ENCODE results near the gene UTP15.
A peak's percentile ranks its signal among the peaks of the same experiment; 100 is the strongest.

UTP15 gene

DNA sequence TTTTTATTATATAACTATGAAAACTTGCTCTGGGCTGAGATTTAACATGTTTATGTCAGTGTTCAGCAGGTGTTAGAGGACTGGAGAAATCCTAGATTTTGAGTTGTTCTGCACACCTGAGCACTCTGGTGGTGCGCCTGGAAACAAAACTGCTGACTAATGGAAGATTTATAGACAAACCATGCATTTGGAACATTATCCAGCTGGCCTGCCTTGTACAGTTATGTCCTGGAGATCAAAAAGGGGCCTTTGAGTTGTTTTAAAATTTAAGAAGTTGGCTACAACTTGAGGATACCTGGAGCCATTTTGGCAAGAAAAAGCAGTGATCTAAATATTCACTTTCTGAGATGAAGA, 54.8 kb downstream of the UTP15 start:
- no peak overlapping the region for H3K4me3 ChIP-seq (ENCODE audit: low read depth, low read length)

DNA sequence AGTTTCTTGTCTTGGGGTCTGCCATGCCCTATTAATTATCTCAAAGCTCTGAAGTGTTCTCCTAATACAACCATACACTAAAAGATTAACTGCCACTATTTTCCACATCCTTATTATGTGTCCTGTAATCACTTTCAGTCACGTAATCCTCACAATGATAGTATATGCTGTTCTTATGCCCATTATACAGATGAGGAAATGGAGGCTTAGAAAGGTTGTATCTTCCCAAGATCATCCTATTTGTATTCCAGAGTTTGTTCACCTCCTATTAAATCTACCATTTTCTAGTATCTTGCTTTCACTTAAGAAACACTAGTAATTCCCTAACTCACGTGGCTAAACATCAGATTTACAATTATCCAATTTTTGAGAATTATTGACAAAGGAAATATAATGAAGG, 57.5 kb downstream of the UTP15 start:
- H3K4me3 ChIP-seq (ENCODE audit: low read depth, low read length): no peak overlapping the region

DNA sequence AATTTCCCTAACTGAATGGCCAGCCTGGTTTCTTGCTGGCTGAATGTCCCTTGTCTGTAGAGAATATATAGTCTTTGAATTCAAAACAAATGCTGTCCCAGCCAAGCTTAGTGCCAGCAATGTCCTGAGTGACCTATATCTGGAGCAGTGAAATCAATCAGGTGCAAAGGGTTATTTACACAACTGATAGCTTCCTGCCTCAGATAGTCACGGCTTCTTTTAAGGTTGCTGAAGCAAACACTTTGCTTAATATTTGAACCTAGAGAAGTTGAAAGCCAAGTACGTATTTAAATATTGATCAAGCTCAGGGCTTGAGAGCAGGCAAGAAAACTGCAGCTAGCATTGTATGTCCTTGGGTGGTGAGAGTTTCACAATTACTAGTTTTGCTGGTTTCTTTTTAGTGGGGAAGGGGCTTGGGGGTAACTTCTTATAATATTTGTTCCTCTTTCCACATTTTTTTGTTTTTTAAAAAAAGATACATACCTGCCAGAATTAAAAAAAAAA, 58.4 kb downstream of the UTP15 start:
- no peak overlapping the region for H3K4me3 ChIP-seq (ENCODE audit: low read depth, low read length)

DNA sequence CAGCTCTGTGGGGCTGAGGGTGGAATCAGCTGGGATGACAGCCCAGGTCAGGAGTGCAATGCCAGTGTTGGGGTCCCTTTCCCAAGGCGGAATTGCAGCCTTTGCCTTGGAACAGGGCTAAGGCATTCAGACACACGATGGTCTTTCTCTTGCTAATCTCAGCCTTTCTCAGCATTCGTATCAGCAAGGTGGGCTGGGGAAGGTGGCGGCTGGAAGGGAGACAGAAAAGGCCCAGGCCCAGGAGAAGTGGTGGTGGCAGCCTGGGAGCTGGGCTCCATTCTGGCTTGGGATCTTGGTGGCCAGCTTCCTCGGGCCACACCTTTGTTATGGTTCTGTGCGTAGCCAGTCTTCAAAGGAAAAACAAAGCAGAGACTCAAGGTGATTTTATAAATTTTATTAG, 59.3 kb downstream of the UTP15 start:
- no peak overlapping the region for H3K4me3 ChIP-seq (ENCODE audit: low read depth, low read length)

DNA sequence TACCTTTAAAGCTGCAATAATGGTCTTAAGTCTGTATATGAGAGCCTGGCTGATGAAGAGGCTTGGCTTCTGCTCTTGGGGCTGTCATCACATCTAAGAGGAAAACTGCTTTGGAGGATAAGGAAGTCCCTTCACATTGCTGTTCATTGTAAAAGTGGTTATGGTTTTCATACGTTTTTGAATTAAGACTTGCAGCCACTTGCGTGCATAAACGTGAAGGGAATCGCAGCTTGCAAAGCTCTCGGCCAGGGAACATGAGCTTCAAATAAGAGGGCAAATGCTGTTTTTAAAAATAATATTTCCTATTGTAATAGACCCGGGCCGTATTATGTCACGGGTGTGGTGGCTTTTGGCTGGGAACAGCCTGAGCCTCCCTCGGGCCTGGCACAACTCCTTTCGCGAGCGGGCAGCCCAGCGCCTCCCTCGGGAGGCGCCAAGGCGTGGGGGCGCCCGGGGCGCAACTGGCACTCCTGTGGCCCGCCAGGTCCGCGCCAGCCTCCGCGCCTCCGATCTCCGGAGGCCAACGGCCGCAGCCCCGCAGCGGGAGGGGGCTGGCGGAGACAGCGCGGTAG, 59.9 kb downstream of the UTP15 start:
- H3K4me3 ChIP-seq (ENCODE audit: low read depth, low read length): peak overlapping the region; percentile 6

DNA sequence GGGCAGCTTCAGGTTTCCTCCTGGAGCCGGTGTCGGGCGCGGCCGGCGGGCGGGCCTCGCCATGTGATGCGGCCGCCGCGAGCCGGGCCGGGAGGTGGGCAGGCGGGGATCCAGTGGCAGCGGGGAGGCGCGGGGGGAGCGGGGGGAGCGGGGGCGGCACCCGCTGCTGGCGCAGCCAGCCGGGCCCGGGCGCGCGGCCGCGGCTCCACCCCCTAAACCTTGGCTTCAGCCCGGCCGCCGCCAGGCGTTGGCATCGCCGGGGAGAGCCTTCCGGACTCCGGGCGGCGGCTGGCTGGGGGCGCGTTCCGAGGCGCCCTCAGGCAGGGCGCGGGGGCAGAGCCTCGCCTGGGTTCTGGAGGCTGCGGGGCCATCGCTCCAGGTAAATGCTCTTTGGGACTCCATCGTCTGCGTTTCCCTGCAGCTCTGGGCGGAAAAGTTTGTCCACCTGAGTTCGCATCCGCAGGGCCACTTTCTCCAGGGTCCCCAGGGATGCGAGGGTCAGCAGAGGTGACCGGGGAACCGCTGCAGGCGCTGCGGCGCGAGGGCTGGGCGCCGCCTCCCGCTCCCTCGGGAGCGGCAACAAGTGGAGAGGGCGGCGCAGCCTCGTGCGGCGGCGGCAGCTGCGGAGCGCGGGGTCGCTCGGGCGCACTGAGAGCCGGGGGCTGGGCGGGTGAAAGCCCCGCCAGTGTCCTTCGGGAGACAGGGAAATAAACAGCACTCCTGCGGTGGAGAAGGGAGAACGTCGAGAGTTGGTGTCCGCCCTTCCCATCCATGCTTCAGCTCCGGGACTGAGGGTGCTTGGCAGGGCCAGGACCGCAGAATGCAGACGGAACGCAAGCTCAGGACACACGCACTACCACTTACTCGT, 60.6 kb downstream of the UTP15 start, which contains the start of gene ARHGEF28:
Gene ARHGEF28 (plus strand): TSS at position 253 of the 868 bp plus-strand sequence. CDS start 58,656 bp downstream, outside the sequence.
- peak within 1 kb of the TSS; percentile 48 for H3K4me3 ChIP-seq (ENCODE audit: low read depth, low read length)

DNA sequence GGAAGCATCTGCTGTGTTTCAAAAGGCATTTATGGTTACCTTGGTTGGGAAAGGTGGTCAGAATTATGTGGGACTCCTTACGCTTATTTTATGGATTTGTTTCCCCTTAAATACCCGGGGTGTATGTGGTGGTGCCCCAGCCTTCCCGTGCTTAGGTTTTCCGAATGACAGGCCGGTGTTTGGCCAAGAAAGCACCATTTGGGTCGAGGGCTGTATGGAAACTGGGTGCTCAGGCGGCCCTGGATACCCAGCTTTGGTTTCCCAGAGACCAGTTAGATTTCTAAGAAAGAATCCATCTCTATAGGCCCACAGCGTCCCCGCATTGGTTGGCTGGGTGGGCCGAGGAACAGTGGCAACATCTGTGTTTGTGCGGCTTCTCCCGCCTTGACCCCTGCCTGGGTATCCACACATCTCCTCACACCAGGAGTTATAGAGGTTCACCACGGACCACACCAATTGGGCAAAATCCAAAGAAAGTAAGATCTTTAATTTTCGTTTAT, 61.3 kb downstream of the UTP15 start:
- peak overlapping the region; percentile 48 for H3K4me3 ChIP-seq (ENCODE audit: low read depth, low read length)

DNA sequence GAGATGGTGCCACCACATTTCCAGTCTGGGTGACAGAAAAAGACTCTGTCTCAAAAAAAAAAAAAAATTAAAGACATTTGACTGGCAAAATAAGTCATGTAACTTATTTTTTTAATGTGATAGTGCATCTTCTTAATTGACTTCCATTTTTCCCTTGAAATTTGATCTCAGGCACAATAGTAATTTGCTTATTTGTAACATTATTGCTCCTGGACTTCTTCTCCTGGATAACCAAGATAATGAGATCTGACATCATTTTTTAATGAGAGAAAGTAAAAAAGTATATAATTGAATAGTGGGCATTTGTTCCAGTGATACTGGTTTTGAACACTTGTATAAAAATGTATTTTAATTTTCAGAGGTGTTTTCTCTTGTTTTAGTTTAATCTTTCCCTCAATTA, 63.9 kb downstream of the UTP15 start:
- no peak overlapping the region for H3K4me3 ChIP-seq (ENCODE audit: low read depth, low read length)

DNA sequence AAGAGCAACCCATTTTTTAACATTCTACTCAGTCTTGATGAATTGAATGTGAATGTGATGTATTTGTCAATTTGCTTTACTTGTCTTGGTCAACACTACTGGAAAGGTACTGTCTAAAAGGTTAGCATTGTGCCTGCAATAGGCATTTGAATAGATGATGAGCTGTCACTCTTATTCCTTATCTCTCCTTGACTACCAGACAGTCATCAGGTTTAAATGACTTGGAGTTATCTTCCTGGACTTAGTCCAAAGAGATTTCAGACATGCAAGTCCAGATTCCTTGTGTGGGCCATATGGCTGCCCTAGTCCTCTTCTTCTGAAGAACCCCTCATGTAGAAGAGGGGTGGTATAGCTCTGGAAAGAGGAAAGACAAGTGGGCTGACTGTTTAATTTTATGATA, 65.2 kb downstream of the UTP15 start:
- H3K4me3 ChIP-seq (ENCODE audit: low read depth, low read length): no peak overlapping the region

DNA sequence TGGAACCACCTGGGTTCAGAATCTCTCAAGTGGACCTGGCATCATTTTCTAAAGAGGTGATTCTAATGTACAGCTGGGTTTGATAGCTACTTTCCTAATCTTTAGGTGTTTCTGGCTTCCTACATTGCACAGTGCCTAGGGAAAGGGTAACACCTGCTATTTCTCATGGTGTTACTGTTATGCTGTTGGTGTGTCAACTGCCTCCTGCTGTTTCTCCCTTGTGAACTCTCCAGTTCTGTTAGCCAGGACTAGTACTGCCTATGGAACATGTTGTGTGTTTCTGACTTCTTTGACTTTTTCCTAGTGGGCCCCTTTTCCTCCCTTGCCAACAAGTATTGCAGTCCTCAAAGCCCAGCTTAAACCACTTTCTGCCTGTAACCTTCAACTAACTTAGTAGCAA, 66.0 kb downstream of the UTP15 start:
- no peak overlapping the region for H3K4me3 ChIP-seq (ENCODE audit: low read depth, low read length)

All from iPS-11a (cell line).